ENCODE measurements around the gene FAAP20. TPM values are rescaled to one million over a fixed set of nuclear protein-coding genes. Genes with fewer than 3 reads are reported as not detected.

The FAAP20 gene
- total and polyA plus RNA-seq, 2 experiments from 2014 or later, result 79.1 to 167 TPM

DNA sequence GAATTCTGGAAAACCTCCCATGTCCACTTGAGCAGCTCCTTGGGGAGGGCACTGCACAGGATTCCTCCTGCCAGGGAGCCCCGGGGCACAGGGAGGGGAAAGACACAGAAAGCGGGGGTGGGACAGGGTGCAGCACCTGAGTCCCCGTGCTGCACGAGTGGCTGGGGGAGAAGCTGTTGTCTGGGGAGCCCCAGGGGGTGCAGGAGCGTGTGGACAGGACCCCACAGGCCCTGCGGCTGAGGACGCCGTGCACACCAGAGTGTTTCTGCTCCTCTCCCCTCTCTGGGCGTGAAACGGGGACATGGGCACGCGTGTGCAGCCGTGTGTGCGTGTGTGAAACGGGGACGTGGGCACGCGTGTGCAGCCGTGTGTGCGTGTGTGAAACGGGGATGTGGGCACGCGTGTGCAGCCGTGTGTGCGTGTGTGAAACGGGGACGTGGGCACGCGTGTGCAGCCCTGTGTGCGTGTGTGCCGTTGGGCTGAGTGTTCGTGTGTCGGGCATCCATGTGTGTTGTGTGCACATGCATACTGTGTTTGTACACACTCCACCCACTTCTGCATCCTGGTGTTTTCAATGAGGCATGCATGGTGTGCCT, 21.9 kb downstream of the FAAP20 start:
- no peaks in the 10 kb centered on the region for H3K9me2 ChIP-seq (ENCODE audit: insufficient read depth)
- H3K27ac Mint-ChIP-seq, result peak overlapping the region; percentile 68; the same call in 1 of the 2 replicates
- no peaks in the 10 kb centered on the region for H3K9me3 Mint-ChIP-seq
- H3F3A ChIP-seq (replicated peaks; ENCODE audit: low read depth), result peaks cover 6% of the 10 kb centered on the region; the same call in 1 of the 2 replicates
- H2AFZ ChIP-seq, result no peak overlapping the region
- no peak overlapping the region for H3K4me3 Mint-ChIP-seq
- no peaks in the 10 kb centered on the region for H3K4me1 ChIP-seq (ENCODE audit: insufficient read depth)
- no peaks in the 10 kb centered on the region; the same call in 1 of the 2 replicates for H4K20me1 ChIP-seq (replicated peaks; ENCODE audit: insufficient read depth)
- no peaks in the 10 kb centered on the region for H3K36me3 ChIP-seq (ENCODE audit: insufficient read depth)
- ATAC-seq (no peak), DNase-seq (ENCODE audit: low spot score) (no peak)
- no peak overlapping the region for H3K4me2 ChIP-seq
- H3K4me1 Mint-ChIP-seq, result peaks cover 4% of the 10 kb centered on the region
- H3K79me2 ChIP-seq (replicated peaks; ENCODE audit: insufficient read depth), result no peaks in the 10 kb centered on the region
- H3K27me3 ChIP-seq (ENCODE audit: insufficient read depth), result no peaks in the 10 kb centered on the region
- H3K36me3 Mint-ChIP-seq (ENCODE audit: low read depth), result peaks cover 22% of the 10 kb centered on the region
- H3K27ac ChIP-seq (ENCODE audit: low read depth), result no peak overlapping the region
- TF ChIP-seq, protein P1, sequence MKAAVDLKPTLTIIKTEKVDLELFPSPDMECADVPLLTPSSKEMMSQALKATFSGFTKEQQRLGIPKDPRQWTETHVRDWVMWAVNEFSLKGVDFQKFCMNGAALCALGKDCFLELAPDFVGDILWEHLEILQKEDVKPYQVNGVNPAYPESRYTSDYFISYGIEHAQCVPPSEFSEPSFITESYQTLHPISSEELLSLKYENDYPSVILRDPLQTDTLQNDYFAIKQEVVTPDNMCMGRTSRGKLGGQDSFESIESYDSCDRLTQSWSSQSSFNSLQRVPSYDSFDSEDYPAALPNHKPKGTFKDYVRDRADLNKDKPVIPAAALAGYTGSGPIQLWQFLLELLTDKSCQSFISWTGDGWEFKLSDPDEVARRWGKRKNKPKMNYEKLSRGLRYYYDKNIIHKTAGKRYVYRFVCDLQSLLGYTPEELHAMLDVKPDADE (IDR thresholded peaks at IDR 0.05), result no peak
- TF ChIP-seq ZNF114 (CRISPR knock-in tag; IDR thresholded peaks at IDR 0.05), result no peak
- no peak for TF ChIP-seq CREB1 (CRISPR knock-in tag; IDR thresholded peaks at IDR 0.05; ENCODE audit: low read depth)
- TF ChIP-seq EZH2 (IDR thresholded peaks at IDR 0.05; ENCODE audit: low read depth, unreplicated experiment), result no peak
- no peak for TF ChIP-seq ZNF331 (CRISPR knock-in tag; IDR thresholded peaks at IDR 0.05; ENCODE audit: low read depth)
- TF ChIP-seq, protein P2, sequence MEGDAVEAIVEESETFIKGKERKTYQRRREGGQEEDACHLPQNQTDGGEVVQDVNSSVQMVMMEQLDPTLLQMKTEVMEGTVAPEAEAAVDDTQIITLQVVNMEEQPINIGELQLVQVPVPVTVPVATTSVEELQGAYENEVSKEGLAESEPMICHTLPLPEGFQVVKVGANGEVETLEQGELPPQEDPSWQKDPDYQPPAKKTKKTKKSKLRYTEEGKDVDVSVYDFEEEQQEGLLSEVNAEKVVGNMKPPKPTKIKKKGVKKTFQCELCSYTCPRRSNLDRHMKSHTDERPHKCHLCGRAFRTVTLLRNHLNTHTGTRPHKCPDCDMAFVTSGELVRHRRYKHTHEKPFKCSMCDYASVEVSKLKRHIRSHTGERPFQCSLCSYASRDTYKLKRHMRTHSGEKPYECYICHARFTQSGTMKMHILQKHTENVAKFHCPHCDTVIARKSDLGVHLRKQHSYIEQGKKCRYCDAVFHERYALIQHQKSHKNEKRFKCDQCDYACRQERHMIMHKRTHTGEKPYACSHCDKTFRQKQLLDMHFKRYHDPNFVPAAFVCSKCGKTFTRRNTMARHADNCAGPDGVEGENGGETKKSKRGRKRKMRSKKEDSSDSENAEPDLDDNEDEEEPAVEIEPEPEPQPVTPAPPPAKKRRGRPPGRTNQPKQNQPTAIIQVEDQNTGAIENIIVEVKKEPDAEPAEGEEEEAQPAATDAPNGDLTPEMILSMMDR (conservative IDR thresholded peaks at IDR 0.05; ENCODE audit: low read depth in 2 of 2), result no peak
- no peak for TF ChIP-seq JUNB (IDR thresholded peaks at IDR 0.05; ENCODE audit: unreplicated experiment)
- no peak for TF ChIP-seq STAT1 (IDR thresholded peaks at IDR 0.05; ENCODE audit: unreplicated experiment)
- TF ChIP-seq, protein P3, sequence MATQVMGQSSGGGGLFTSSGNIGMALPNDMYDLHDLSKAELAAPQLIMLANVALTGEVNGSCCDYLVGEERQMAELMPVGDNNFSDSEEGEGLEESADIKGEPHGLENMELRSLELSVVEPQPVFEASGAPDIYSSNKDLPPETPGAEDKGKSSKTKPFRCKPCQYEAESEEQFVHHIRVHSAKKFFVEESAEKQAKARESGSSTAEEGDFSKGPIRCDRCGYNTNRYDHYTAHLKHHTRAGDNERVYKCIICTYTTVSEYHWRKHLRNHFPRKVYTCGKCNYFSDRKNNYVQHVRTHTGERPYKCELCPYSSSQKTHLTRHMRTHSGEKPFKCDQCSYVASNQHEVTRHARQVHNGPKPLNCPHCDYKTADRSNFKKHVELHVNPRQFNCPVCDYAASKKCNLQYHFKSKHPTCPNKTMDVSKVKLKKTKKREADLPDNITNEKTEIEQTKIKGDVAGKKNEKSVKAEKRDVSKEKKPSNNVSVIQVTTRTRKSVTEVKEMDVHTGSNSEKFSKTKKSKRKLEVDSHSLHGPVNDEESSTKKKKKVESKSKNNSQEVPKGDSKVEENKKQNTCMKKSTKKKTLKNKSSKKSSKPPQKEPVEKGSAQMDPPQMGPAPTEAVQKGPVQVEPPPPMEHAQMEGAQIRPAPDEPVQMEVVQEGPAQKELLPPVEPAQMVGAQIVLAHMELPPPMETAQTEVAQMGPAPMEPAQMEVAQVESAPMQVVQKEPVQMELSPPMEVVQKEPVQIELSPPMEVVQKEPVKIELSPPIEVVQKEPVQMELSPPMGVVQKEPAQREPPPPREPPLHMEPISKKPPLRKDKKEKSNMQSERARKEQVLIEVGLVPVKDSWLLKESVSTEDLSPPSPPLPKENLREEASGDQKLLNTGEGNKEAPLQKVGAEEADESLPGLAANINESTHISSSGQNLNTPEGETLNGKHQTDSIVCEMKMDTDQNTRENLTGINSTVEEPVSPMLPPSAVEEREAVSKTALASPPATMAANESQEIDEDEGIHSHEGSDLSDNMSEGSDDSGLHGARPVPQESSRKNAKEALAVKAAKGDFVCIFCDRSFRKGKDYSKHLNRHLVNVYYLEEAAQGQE (IDR thresholded peaks at IDR 0.05; ENCODE audit: unreplicated experiment), result no peak
- no peak for TF ChIP-seq POLR2AphosphoS5 (IDR thresholded peaks at IDR 0.05; ENCODE audit: low read depth)
- no peak for TF ChIP-seq NANOG (IDR thresholded peaks at IDR 0.05; ENCODE audit: borderline replicate concordance)
- TF ChIP-seq, protein P4, sequence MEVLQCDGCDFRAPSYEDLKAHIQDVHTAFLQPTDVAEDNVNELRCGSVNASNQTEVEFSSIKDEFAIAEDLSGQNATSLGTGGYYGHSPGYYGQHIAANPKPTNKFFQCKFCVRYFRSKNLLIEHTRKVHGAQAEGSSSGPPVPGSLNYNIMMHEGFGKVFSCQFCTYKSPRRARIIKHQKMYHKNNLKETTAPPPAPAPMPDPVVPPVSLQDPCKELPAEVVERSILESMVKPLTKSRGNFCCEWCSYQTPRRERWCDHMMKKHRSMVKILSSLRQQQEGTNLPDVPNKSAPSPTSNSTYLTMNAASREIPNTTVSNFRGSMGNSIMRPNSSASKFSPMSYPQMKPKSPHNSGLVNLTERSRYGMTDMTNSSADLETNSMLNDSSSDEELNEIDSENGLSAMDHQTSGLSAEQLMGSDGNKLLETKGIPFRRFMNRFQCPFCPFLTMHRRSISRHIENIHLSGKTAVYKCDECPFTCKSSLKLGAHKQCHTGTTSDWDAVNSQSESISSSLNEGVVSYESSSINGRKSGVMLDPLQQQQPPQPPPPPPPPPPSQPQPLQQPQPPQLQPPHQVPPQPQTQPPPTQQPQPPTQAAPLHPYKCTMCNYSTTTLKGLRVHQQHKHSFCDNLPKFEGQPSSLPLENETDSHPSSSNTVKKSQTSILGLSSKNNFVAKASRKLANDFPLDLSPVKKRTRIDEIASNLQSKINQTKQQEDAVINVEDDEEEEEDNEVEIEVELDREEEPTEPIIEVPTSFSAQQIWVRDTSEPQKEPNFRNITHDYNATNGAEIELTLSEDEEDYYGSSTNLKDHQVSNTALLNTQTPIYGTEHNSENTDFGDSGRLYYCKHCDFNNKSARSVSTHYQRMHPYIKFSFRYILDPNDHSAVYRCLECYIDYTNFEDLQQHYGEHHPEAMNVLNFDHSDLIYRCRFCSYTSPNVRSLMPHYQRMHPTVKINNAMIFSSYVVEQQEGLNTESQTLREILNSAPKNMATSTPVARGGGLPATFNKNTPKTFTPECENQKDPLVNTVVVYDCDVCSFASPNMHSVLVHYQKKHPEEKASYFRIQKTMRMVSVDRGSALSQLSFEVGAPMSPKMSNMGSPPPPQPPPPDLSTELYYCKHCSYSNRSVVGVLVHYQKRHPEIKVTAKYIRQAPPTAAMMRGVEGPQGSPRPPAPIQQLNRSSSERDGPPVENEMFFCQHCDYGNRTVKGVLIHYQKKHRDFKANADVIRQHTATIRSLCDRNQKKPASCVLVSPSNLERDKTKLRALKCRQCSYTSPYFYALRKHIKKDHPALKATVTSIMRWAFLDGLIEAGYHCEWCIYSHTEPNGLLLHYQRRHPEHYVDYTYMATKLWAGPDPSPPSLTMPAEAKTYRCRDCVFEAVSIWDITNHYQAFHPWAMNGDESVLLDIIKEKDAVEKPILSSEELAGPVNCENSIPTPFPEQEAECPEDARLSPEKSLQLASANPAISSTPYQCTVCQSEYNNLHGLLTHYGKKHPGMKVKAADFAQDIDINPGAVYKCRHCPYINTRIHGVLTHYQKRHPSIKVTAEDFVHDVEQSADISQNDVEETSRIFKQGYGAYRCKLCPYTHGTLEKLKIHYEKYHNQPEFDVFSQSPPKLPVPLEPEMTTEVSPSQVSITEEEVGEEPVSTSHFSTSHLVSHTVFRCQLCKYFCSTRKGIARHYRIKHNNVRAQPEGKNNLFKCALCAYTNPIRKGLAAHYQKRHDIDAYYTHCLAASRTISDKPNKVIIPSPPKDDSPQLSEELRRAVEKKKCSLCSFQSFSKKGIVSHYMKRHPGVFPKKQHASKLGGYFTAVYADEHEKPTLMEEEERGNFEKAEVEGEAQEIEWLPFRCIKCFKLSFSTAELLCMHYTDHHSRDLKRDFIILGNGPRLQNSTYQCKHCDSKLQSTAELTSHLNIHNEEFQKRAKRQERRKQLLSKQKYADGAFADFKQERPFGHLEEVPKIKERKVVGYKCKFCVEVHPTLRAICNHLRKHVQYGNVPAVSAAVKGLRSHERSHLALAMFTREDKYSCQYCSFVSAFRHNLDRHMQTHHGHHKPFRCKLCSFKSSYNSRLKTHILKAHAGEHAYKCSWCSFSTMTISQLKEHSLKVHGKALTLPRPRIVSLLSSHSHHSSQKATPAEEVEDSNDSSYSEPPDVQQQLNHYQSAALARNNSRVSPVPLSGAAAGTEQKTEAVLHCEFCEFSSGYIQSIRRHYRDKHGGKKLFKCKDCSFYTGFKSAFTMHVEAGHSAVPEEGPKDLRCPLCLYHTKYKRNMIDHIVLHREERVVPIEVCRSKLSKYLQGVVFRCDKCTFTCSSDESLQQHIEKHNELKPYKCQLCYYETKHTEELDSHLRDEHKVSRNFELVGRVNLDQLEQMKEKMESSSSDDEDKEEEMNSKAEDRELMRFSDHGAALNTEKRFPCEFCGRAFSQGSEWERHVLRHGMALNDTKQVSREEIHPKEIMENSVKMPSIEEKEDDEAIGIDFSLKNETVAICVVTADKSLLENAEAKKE (CRISPR knock-in tag; IDR thresholded peaks at IDR 0.05), result no peak
- no peak for TF ChIP-seq EZH2phosphoT487 (IDR thresholded peaks at IDR 0.05; ENCODE audit: unreplicated experiment)
- H3K27me3 Mint-ChIP-seq (ENCODE audit: insufficient read depth, low read depth, poor library complexity), result peaks cover 9% of the 10 kb centered on the region
- no peak overlapping the region for H3K4me3 ChIP-seq
